RWPE2 (cell line): ENCODE measurements around the gene CDYL2.

Experiments used
- ATAC-seq: fragments of 200-7000 bp; cut with Tn5 transposase; 3 replicates; pipeline ENCODE4 v1.9.1; 2021; ENCODE audit warnings: low read depth
- DNase-seq: peaks from one replicate; pipeline ENCODE4 v3.0.0-alpha.2; 2020; ENCODE audit warnings: low spot score
- H3K27ac ChIP-seq: fragments of 450-650 bp; 2 replicates; pipeline ENCODE4 v1.5.1; 2017; ENCODE audit warnings: mild to moderate bottlenecking; ENCODE audit not compliant: poor library complexity, severe bottlenecking
- H3K27me3 ChIP-seq: fragments of 250-450 bp; sonication (Bioruptor Pico); 2 replicates; pipeline ENCODE4 v1.5.1; 2021; ENCODE audit warnings: mild to moderate bottlenecking, moderate library complexity; ENCODE audit not compliant: insufficient read depth, poor library complexity, severe bottlenecking
- H3K36me3 ChIP-seq: fragments of 250-450 bp; sonication (Bioruptor Pico); 2 replicates; pipeline ENCODE4 v1.5.1; 2020; ENCODE audit warnings: low read depth, mild to moderate bottlenecking, moderate library complexity
- H3K4me1 ChIP-seq: fragments of 250-450 bp; sonication (Bioruptor Pico); 2 replicates; pipeline ENCODE4 v1.5.1; 2021; ENCODE audit warnings: mild to moderate bottlenecking, moderate library complexity; ENCODE audit not compliant: insufficient read depth, poor library complexity, severe bottlenecking
- H3K4me3 ChIP-seq: fragments of 250-450 bp; sonication (Bioruptor Pico); 2 replicates; pipeline ENCODE4 v1.5.1; 2021; ENCODE audit warnings: mild to moderate bottlenecking, moderate library complexity; ENCODE audit not compliant: severe bottlenecking
- H3K9me3 ChIP-seq: fragments of 250-450 bp; sonication (Bioruptor Pico); 2 replicates; pipeline ENCODE4 v1.5.1; 2021; ENCODE audit warnings: mild to moderate bottlenecking, moderate library complexity; ENCODE audit not compliant: severe bottlenecking
- CTCF ChIP-seq: fragments of 450-650 bp; IDR thresholded peaks from one replicate; pipeline ENCODE4 v1.5.1; 2017; ENCODE audit warnings: mild to moderate bottlenecking, moderate library complexity; ENCODE audit not compliant: poor library complexity, severe bottlenecking

The CDYL2 gene

GRCh38 chr16:80622007-80622406 lies 182.4 kb downstream of the CDYL2 start:
- Histone ChIP-seq H3K4me1 (peaks cover 5% of the 10 kb centered on the region), H3K9me3 (peaks cover 4% of the 10 kb centered on the region), H3K27ac (no peak overlapping the region), H3K4me3 (no peak overlapping the region), H3K36me3 (no peaks in the 10 kb centered on the region), H3K27me3 (no peaks in the 10 kb centered on the region)
- TF ChIP-seq CTCF = no peak
- ATAC-seq = no peak
- DNase-seq = no peak

GRCh38 chr16:80620736-80621605 lies 183.4 kb downstream of the CDYL2 start:
- H3K27ac ChIP-seq = no peak overlapping the region
- no peak for TF ChIP-seq CTCF
- no peak for DNase-seq

GRCh38 chr16:80619824-80620223 lies 184.6 kb downstream of the CDYL2 start:
- no peaks in the 10 kb centered on the region for H3K36me3 ChIP-seq
- TF ChIP-seq CTCF = no peak

More at GRCh38 chr16:80620736-80621605, 183.4 kb downstream of the CDYL2 start:
- no peaks in the 10 kb centered on the region for H3K27me3 ChIP-seq
- no peaks in the 10 kb centered on the region for H3K36me3 ChIP-seq
- no peak for ATAC-seq
- H3K4me3 ChIP-seq = no peak overlapping the region
- H3K9me3 ChIP-seq = peaks cover 4% of the 10 kb centered on the region
- H3K4me1 ChIP-seq = peaks cover 5% of the 10 kb centered on the region

GRCh38 chr16:80618862-80619648 lies 185.3 kb downstream of the CDYL2 start:
- no peak for ATAC-seq

More at GRCh38 chr16:80619824-80620223, 184.6 kb downstream of the CDYL2 start:
- Histone ChIP-seq H3K27me3 (no peaks in the 10 kb centered on the region), H3K27ac (no peak overlapping the region), H3K9me3 (peaks cover 4% of the 10 kb centered on the region), H3K4me3 (no peak overlapping the region), H3K4me1 (peaks cover 5% of the 10 kb centered on the region)
- ATAC-seq (peak; percentile 28; the same call in 1 of the 3 replicates), DNase-seq (no peak)

More at GRCh38 chr16:80618862-80619648, 185.3 kb downstream of the CDYL2 start:
- no peaks in the 10 kb centered on the region for H3K36me3 ChIP-seq
- H3K27ac ChIP-seq = no peak overlapping the region
- TF ChIP-seq CTCF = no peak
- H3K4me1 ChIP-seq = peaks cover 11% of the 10 kb centered on the region
- H3K9me3 ChIP-seq = no peaks in the 10 kb centered on the region
- H3K4me3 ChIP-seq = no peak overlapping the region
- no peak for DNase-seq
- no peaks in the 10 kb centered on the region for H3K27me3 ChIP-seq
